HG03060 (cell line): ENCODE data around the gene MAN1A2.

Source experiments
- ATAC-seq: cut with Tn5 transposase; IDR thresholded peaks from one replicate; pipeline ENCODE4 v1.9.1; 2021; ENCODE audit warnings: low read depth, moderate number of reproducible peaks; ENCODE audit not compliant: unreplicated experiment

Gene MAN1A2

DNA sequence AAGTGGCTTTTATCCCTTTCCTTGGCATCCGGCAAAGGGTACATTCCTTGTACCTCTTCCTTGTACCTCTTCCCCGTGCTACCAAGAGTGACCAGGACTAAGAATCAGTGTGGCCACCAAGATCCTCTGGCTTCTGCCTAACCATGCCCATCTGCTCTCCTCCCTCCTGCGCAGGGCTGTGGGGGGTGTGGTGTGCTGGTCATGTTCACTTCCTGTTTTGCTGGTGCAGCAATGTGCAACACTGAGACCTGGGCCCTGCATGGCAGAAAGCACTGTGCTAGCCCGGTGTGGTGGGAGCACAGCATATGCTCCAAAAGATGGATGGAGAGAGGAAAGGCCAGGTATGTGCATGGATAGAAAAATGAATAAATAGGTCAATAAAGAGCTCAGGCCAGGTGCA, 205.3 kb downstream of the MAN1A2 start:
- no peak for ATAC-seq

GRCh38 chr1:117573386-117574023, 206.3 kb downstream of the MAN1A2 start:
- ATAC-seq = no peak

DNA sequence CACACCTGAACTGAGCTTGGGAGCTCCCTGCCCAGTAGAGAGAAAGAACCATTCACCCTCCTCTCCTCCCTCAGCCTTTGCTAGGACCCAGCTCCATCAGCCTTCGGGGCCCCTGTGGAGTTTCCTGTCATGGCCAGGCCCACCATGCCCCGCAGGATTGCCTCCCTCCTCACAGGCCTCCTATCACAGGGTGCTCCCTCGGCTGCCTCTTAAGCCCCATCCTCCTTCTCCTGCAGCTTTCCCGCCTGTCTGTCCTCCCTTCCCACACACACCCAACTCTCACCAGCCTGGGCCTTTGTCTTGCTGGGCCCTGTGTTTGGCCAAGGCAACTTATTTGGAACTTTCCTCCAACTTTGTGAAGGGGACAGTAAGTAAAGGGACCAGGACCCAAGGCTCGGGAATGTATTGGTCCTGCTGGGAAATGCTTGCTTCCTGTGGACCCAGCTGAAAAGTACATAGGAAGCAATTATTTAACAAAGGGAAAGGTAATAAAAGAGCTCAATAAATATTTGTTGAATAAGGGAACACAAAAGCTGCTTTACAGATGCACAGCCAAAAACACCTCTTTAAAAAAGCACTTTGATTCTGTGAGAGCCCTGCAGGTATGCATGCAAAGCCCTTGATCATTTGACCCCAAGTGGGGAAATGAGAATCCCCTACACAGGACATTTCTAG, 207.0 kb downstream of the MAN1A2 start:
- no peak for ATAC-seq

DNA sequence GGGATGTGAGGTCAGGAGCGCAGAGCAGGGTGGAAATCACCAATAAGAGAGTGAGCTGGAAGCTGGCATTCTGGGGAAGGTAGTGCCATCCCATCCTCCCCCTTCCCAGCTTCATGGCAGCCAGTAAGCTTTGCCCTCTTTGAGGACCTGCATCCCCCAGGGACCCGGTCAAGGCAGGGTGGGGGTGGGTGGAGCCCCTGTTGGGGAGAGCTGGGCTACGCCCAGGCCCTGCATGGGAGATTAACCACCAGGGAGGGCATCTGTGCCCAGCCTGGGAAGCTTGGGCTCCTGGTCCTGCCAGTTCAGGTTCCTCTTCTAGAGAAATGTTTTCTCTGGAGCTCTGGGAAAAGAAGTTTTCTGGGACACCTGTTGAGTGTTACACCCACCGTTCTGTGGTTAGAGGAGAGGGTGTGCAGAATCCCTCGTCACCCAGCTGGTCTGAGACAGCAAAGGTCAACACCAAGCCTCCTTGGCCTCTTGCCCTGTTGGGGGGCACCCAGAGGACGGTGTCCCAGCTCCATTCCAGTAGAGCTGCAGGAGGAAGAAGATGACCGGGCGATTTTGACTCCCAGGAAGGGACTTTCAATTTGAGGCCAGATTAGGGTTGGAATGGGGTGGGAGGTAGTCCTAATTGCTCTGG, 208.5 kb downstream of the MAN1A2 start:
- no peak for ATAC-seq

GRCh38 chr1:117576236-117576635, 209.0 kb downstream of the MAN1A2 start:
- no peak for ATAC-seq

DNA sequence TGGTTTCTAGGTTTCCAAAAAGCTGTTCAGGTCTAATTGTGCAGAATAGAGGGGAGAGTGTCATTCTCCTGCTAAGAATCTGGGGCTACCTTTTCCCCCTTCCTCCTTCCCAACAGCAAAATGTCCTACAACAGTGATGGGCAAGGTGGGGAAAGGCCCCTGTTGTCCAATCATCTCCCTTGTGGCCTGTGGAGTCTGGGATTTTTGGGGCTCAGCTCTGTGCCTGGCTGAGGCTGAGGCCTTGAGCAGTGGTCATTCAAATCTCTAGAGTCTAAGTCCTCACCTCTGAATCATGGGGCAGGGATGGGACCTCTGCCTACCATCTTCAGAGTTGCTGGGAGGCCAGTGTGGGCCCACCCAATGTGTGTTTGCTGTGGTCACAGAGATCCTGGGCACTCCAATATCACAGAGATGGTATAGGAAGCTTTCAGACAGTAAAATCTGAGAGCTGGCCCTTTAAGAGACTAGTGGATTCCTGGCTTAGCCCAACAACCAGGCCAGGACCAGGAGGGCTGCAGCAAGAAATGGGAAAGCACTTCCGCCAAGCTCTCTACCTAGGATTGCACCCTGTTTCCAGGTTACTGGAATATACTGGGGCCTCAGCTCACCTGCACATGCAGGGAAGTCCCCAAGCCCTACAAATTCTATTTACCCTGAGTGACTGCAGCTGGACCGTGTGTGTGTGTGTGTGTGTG, 210.1 kb downstream of the MAN1A2 start:
- ATAC-seq = no peak

GRCh38 chr1:117578466-117578865, 211.2 kb downstream of the MAN1A2 start:
- no peak for ATAC-seq
